A549 treated with DMSO at 1 μM for 4 hours (cell line): Measurements from ENCODE around the gene DENND5B. TPM values are rescaled to one million over a fixed set of nuclear protein-coding genes. Genes with fewer than 3 reads are reported as not detected.

Experiments used
- total RNA-seq: library from RNA; stranded (reverse); fragments of 200-300 nt; extraction: Qiagen RNA extraction; gene quantifications from 5 replicates; pipeline ENCODE4 v1.2.3, GENCODE V29; 2022; ENCODE audit warnings: low read depth

The DENND5B gene
- 14.1 to 19.4 TPM (median 17.9 TPM) in 5 replicates for total RNA-seq

DNA sequence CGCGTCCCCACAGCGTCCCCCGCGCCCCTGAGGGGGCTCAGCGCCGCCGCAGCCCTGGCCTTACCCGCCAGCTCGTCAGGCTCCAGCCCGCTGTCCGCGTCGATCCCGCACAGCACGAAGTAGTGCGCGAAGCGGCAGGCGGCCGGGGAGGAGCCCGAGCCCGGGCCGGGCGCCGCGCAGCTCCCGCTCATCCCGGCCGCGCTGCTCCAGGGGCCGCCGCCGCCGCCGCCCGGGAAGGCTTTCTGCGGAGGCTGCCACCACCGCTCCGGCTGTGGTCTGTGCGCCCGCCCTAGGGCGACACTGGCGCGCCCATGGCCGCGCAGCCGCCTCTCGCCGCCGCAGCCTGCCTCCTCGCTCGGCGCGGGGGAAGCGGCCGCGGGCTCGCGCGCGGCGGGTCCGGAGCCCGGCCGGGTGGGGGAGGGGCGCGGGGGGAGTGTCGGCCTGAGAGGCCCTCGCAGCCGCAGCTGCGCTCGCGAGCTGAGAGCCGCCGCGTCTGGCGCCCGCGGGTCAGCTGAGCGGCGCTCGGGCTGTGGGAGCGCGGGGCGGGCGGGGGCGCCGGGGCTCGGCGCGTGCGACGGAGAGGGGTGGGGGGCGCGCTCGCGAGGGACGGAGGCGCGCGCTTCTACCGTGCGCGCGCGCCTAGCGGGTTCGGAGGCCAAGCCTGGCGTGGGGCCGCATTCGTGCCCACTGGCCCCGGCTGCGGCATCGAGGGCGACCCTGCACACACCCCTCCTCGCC, at the start of gene DENND5B:
Gene DENND5B (minus strand): TSS at position 495 of the 738 bp plus-strand sequence. CDS start 304 bp downstream, at position 191.

Other genes starting within 250 kb of the DENND5B start
- gene ETFBKMT, start 68.6 kb upstream of the DENND5B start, total RNA-seq, result 0.61 to 1.2 TPM (median 0.88 TPM) in 5 replicates
- gene AMN1, start 137.9 kb upstream of the DENND5B start, total RNA-seq, result 10.5 to 14.8 TPM (median 12.1 TPM) in 5 replicates